GM12878 (cell line): ENCODE data around the gene ESCO1. TPM values are rescaled to one million over a fixed set of nuclear protein-coding genes. Genes with fewer than 3 reads are reported as not detected.

Experiments used
- ATAC-seq: fragments of 200-7000 bp; cut with Tn5 transposase; 3 replicates; pipeline ENCODE4 v1.9.1; 2020; ENCODE audit warnings: mild to moderate bottlenecking, moderate library complexity
- BruUV-seq: library from RNA; stranded (reverse); fragments of 400-500 nt; replicated peaks from 2 replicates; lab custom pipeline; 2021; lab: Mats Ljungman, UMichigan
- CTCF ChIA-PET: fragments of 300-600 bp; sonication (Branson Sonifier 250); formaldehyde crosslinking; extraction: SDS; loops from one replicate; lab custom pipeline; 2021; ENCODE audit warnings: inconsistent platforms; lab: Yijun Ruan, JAX
- POLR2A ChIA-PET: fragments of 350-600 bp; formaldehyde crosslinking; extraction: SDS; loops from one replicate; lab custom pipeline; 2021; ENCODE audit warnings: inconsistent platforms; lab: Charles Lee
- RAD21 ChIA-PET: fragments of 300-600 bp; sonication (Branson Sonifier 250); formaldehyde crosslinking; loops from one replicate; lab custom pipeline; 2023; ENCODE audit warnings: antibody characterized with exemption; ENCODE audit not compliant: unreplicated experiment; lab: Charles Lee
- SMC1A ChIA-PET: fragments of 300-600 bp; sonication (Branson Sonifier 250); formaldehyde crosslinking; loops from one replicate; lab custom pipeline; 2023; ENCODE audit not compliant: unreplicated experiment, uncharacterized antibody; lab: Charles Lee
- DNase-seq: peaks from one replicate; pipeline ENCODE4 v3.0.0-alpha.2; 2011; ENCODE audit warnings: low read depth, low spot score
- FAIRE-seq: peaks from 3 replicates; lab custom pipeline; 2011; peaks lifted over from hg19 to GRCh38; lab: Jason Lieb, UNC
- H2AFZ ChIP-seq: 2 replicates; pipeline ENCODE4 v1.6.0; 2011; ENCODE audit warnings: low read depth, low read length, control low read depth; ENCODE audit not compliant: control insufficient read depth
- H3K27ac ChIP-seq: 2 replicates; pipeline ENCODE4 v1.5.1; 2011; ENCODE audit warnings: control low read depth; ENCODE audit not compliant: control insufficient read depth, insufficient read depth
- H3K27me3 ChIP-seq, 2 experiments: replicated peaks in 1 of 2; 2 replicates each; pipeline versions ENCODE4 v1.6.0 to v1.6.1; 2011; ENCODE audit warnings: low read length in 1 of 2; ENCODE audit not compliant: control insufficient read depth in 2 of 2, insufficient read depth in 2 of 2
- H3K36me3 ChIP-seq, 2 experiments: 2 replicates each; pipeline ENCODE4 v1.5.1; 2011; ENCODE audit warnings: low read length in 1 of 2; ENCODE audit not compliant: control insufficient read depth in 2 of 2, insufficient read depth in 2 of 2
- H3K4me1 ChIP-seq: 2 replicates; pipeline ENCODE4 v1.6.1; 2011; ENCODE audit warnings: mild to moderate bottlenecking, low read length, moderate library complexity, mixed read lengths; ENCODE audit not compliant: control insufficient read depth, insufficient read depth
- H3K4me2 ChIP-seq: 2 replicates; pipeline ENCODE4 v1.6.0; 2011; ENCODE audit warnings: control low read depth; ENCODE audit not compliant: control insufficient read depth, insufficient read depth
- H3K4me3 ChIP-seq: fragments of 200-600 bp; sonication (generic); 2 replicates; pipeline ENCODE4 v1.5.1; 2016
- H3K79me2 ChIP-seq: 2 replicates; pipeline ENCODE4 v1.6.0; 2011; ENCODE audit warnings: low read length; ENCODE audit not compliant: control insufficient read depth, insufficient read depth
- H3K9ac ChIP-seq: 2 replicates; pipeline ENCODE4 v1.8.0; 2011; ENCODE audit warnings: low read length, control low read depth, mixed read lengths; ENCODE audit not compliant: control insufficient read depth, insufficient read depth
- H3K9me3 ChIP-seq: replicated peaks from 3 replicates; pipeline ENCODE4 v1.5.1; 2011; ENCODE audit warnings: mild to moderate bottlenecking, low read length; ENCODE audit not compliant: control insufficient read depth, insufficient read depth
- H4K20me1 ChIP-seq: 2 replicates; pipeline ENCODE4 v1.6.0; 2011; ENCODE audit not compliant: control insufficient read depth, insufficient read depth
- CUX1 ChIP-seq: IDR thresholded peaks from 2 replicates; pipeline ENCODE4 v1.6.1; 2012; ENCODE audit warnings: improper control_type of control experiment, low read depth, low read length; ENCODE audit not compliant: insufficient replicate concordance
- EED ChIP-seq: sonication (generic); IDR thresholded peaks from 2 replicates; pipeline ENCODE4 v1.6.1; 2016; ENCODE audit warnings: antibody characterized with exemption, low read depth
- ESRRA ChIP-seq: IDR thresholded peaks from 2 replicates; pipeline ENCODE4 v1.6.1; 2012; ENCODE audit warnings: mild to moderate bottlenecking, low read length, improper control_type of control experiment
- KLF5 ChIP-seq: fragments of 450-650 bp; IDR thresholded peaks from 2 replicates; pipeline ENCODE4 v1.6.1; 2014; ENCODE audit warnings: mild to moderate bottlenecking; ENCODE audit not compliant: partially characterized antibody
- POU2F2 ChIP-seq: IDR thresholded peaks from 3 replicates; pipeline ENCODE4 v1.6.1; 2011; ENCODE audit warnings: low read depth, mild to moderate bottlenecking, low read length, borderline replicate concordance
- SIN3A ChIP-seq: IDR thresholded peaks from 2 replicates; pipeline ENCODE4 v1.6.1; 2012; ENCODE audit warnings: low read depth, low read length, improper control_type of control experiment
- SMC3 ChIP-seq: IDR thresholded peaks from 2 replicates; pipeline ENCODE4 v1.6.1; 2011; ENCODE audit warnings: low read length, improper control_type of control experiment, borderline replicate concordance
- TCF12 ChIP-seq: IDR thresholded peaks from 2 replicates; pipeline ENCODE4 v1.6.1; 2011; ENCODE audit warnings: low read depth, mild to moderate bottlenecking, low read length
- WRNIP1 ChIP-seq: IDR thresholded peaks from 2 replicates; pipeline ENCODE4 v1.6.1; 2011; ENCODE audit warnings: low read depth, low read length, improper control_type of control experiment, borderline replicate concordance
- WGBS: methylation state at CpG from one replicate; pipeline ENCODE4 v1.1.6; 2016; ENCODE audit warnings: low lambda C conversion rate; ENCODE audit not compliant: insufficient replicate concordance, insufficient coverage; ENCODE audit errors: missing lambda C conversion rate; 5-methylcytosine and 5-hydroxymethylcytosine counted together
- in situ Hi-C: fragments of 300-500 bp; cut with MboI; formaldehyde crosslinking; loops from 9 replicates; pipeline ENCODE4 v1.14.3; 2018; ENCODE audit warnings: mixed read lengths
- intact Hi-C: fragments of 100-400 bp; cut with micrococcal nuclease; formaldehyde crosslinking; loops from one replicate; pipeline ENCODE4 v1.14.2; 2022; ENCODE audit not compliant: unreplicated experiment
- polyA plus RNA-seq, 11 experiments: library from polyadenylated mRNA; depleted of rRNA in 4 of 11; unstranded in 6 of 11; stranded (reverse) in 5 of 11; fragments of >200 nt; fragmentation: Nextera tagmentation in 4 of 11; fragmentation: Illumina TruSeq in 1 of 11; extraction: Ambion mirVana in 4 of 11; extraction: Trizol in 1 of 11; gene quantifications; 1 replicate in 1 of 11; 2 replicates in 10 of 11; pipeline versions ENCODE4 v1.2.1 to v1.2.3, GENCODE V29; 2011 to 2016; ENCODE audit warnings: inconsistent platforms in 2 of 11, missing spikeins in 2 of 11, low read depth in 1 of 11
- total RNA-seq, 4 experiments: library from RNA; depleted of rRNA in 3 of 4; stranded (reverse); fragments of >200 nt in 3 of 4; fragmentation: Illumina TruSeq in 1 of 4; extraction: Trizol in 1 of 4; gene quantifications; 2 replicates each; pipeline versions ENCODE4 v1.2.1 to v1.2.3, GENCODE V29; 2013 to 2021
- TF ChIP-seq, protein P1 (sequence below): fragments of 150-350 bp; IDR thresholded peaks from 2 replicates; pipeline ENCODE4 v1.6.1; 2014; ENCODE audit warnings: mild to moderate bottlenecking, low read depth, low read length
- TF ChIP-seq, protein P2 (sequence below): fragments of 450-650 bp; IDR thresholded peaks from 2 replicates; pipeline ENCODE4 v1.6.1; 2017; ENCODE audit warnings: mild to moderate bottlenecking, low read depth, inconsistent platforms; ENCODE audit not compliant: poor library complexity, severe bottlenecking
- TF ChIP-seq, protein P3 (sequence below): fragments of 450-650 bp; IDR thresholded peaks from 2 replicates; pipeline ENCODE4 v1.6.1; 2014; ENCODE audit warnings: mild to moderate bottlenecking

ESCO1 gene
- total and polyA plus RNA-seq, 10 of the 15 experiments (the other 5 are each of a cell fraction or from before 2014, with no cell fraction given) = 8.6 to 22.4 (median 12.4) TPM

DNA sequence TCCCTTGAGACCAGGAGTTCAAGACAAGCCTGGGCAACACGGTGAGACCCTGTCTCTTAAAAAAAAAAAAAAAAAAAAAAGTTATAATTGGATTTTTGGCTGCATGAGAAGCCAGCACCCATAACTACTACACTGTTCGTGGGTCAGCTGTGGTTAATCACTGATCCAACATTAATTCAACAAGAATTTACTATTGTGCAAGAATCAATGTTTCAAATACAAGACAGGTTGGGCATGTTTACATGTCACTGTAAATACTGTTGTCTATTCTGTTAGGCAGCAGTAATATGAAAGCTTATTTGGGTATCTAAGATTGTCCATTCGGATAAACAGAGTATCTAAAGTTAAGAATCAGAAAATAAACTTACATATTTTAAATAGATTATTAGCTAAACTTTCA lies 62.3 kb downstream of the ESCO1 start (continued):
- no peak for TF ChIP-seq CUX1

DNA sequence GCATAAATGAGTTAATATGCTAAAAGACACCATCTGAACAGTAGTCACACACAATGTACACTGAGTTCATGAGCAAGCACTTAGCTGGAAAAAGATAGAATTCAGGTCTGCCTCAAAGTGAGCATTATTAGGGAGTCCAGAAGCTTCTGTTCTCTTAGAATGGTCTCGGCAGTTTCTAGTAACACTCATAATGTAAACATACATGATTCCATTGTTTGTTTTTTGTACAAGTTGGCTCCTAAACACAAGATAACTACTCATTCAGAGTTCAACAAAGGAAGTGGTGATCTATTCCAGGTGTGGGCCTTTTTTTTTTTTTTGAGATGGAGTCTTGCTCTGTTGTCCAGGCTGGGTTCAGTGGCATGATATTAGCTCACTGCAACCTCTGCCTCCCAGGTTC lies 66.2 kb downstream of the ESCO1 start:
- no peak overlapping the region for H3K27ac ChIP-seq
- H3K4me1 ChIP-seq = no peaks in the 10 kb centered on the region
- H3K4me3 ChIP-seq = no peak overlapping the region
- ChIA-PET RAD21 (no interaction called here), SMC1A (interaction anchor here (1.0 kb wide), 1 partner anchor 14 kb away, joined by 4 read pairs; no protein-coding TSS in a partner anchor), POLR2A (no interaction called here), CTCF (no interaction called here)
- no TSS peak for BruUV-seq
- ATAC-seq (no peak), FAIRE-seq (no peak), DNase-seq (no peak)
- H4K20me1 ChIP-seq = no peaks in the 10 kb centered on the region
- in situ Hi-C loops = no loop called here
- H2AFZ ChIP-seq = no peak overlapping the region
- H3K9me3 ChIP-seq = no peaks in the 10 kb centered on the region
- intact Hi-C loops = loop anchor here (10.0 kb wide), 1 partner anchor 50 kb away; no protein-coding TSS in a partner anchor
- no peaks in the 10 kb centered on the region for H3K79me2 ChIP-seq
- H3K27me3 ChIP-seq = no peaks in the 10 kb centered on the region
- H3K36me3 ChIP-seq = peaks cover 3 to 11% of the 10 kb centered on the region in 2 experiments
- 100% methylated on average over 1 of the region's 1 CpG for WGBS
- H3K9ac ChIP-seq = no peak overlapping the region
- no peak overlapping the region for H3K4me2 ChIP-seq
- no peak for TF ChIP-seq EED
- TF ChIP-seq SMC3 = no peak
- no peak for TF ChIP-seq TCF12
- TF ChIP-seq SIN3A = no peak
- no peak for TF ChIP-seq KLF5
- TF ChIP-seq, protein P1, sequence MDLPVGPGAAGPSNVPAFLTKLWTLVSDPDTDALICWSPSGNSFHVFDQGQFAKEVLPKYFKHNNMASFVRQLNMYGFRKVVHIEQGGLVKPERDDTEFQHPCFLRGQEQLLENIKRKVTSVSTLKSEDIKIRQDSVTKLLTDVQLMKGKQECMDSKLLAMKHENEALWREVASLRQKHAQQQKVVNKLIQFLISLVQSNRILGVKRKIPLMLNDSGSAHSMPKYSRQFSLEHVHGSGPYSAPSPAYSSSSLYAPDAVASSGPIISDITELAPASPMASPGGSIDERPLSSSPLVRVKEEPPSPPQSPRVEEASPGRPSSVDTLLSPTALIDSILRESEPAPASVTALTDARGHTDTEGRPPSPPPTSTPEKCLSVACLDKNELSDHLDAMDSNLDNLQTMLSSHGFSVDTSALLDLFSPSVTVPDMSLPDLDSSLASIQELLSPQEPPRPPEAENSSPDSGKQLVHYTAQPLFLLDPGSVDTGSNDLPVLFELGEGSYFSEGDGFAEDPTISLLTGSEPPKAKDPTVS = no peak
- TF ChIP-seq WRNIP1 = no peak
- TF ChIP-seq POU2F2 = no peak
- TF ChIP-seq, protein P2, sequence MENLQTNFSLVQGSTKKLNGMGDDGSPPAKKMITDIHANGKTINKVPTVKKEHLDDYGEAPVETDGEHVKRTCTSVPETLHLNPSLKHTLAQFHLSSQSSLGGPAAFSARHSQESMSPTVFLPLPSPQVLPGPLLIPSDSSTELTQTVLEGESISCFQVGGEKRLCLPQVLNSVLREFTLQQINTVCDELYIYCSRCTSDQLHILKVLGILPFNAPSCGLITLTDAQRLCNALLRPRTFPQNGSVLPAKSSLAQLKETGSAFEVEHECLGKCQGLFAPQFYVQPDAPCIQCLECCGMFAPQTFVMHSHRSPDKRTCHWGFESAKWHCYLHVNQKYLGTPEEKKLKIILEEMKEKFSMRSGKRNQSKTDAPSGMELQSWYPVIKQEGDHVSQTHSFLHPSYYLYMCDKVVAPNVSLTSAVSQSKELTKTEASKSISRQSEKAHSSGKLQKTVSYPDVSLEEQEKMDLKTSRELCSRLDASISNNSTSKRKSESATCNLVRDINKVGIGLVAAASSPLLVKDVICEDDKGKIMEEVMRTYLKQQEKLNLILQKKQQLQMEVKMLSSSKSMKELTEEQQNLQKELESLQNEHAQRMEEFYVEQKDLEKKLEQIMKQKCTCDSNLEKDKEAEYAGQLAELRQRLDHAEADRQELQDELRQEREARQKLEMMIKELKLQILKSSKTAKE = no peak
- TF ChIP-seq, protein P3, sequence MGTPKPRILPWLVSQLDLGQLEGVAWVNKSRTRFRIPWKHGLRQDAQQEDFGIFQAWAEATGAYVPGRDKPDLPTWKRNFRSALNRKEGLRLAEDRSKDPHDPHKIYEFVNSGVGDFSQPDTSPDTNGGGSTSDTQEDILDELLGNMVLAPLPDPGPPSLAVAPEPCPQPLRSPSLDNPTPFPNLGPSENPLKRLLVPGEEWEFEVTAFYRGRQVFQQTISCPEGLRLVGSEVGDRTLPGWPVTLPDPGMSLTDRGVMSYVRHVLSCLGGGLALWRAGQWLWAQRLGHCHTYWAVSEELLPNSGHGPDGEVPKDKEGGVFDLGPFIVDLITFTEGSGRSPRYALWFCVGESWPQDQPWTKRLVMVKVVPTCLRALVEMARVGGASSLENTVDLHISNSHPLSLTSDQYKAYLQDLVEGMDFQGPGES = no peak
- TF ChIP-seq ESRRA = no peak
